Central memory CD4-positive, alpha-beta T cell (primary cell): ENCODE data around the gene HSPA6.
"Not testable (repeated sequence)": the region's sequence is repeated elsewhere in the genome, so short reads cannot be mapped to it uniquely, and the experiment has no call there.

Source experiments
- DNase-seq: peaks from one replicate; pipeline ENCODE4 v3.0.0; 2022

The HSPA6 gene

GRCh38 chr1:161505686-161506085 lies 18.7 kb upstream of the HSPA6 start:
- no peak for DNase-seq

- DNase-seq, result no peak
Measured at GRCh38 chr1:161506336-161507223, 17.8 kb upstream of the HSPA6 start.

DNA sequence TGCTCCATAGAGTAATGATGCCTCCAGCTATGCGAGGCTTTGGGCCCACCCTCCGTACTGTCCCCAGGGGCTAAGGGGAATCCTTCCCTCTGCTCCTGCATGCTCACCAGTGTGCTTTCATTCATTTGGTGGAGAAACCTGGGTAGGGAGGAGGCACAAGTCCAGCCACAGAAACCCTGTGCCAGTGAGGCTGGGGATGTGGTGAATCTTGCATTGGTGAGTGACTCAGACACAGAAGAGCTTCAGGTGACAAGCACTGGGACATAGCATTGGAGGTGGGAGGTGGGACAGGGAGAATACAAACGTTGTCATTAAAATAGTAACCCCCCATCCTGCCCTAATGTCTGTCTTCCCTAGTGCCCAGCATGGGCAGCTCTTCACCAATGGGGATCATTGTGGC lies 13.9 kb upstream of the HSPA6 start:
- no peak for DNase-seq

DNA sequence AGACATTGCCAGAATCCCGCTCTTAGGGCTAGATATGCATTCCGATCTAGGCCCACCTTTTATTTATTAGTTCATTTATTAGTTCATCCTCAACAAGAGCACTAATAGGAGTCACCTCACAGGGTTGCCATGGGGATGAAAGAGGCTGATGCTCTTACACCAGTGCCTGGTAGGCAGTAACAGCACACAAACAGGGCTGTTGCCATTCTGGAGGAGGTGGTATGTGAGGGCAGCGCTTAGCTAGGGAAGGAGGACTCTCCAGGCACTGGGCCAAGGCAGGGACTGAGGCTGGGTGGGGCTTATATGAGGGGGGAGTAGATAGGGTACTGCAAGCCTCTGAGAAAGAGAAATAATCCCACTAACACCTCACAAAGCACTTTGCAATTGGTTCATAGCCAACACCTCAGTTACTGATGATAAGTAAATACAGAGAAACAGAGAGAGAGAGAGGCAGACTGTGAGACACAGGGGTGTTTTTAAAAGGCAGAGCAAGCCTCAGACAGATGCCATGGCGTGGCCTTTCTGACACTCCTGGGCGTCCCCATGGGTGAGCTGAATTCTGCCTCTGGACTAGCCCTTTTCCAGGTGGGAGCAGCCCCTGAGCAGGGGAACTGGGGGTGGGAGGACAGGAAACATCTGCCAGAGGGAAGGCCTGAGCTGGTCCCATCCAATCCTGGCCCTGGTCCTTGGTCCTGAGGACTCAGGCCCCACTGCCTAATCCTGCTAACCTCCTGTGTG lies 13.2 kb upstream of the HSPA6 start:
- DNase-seq, result no peak

GRCh38 chr1:161511756-161512060 lies 12.6 kb upstream of the HSPA6 start:
- no peak for DNase-seq

DNA sequence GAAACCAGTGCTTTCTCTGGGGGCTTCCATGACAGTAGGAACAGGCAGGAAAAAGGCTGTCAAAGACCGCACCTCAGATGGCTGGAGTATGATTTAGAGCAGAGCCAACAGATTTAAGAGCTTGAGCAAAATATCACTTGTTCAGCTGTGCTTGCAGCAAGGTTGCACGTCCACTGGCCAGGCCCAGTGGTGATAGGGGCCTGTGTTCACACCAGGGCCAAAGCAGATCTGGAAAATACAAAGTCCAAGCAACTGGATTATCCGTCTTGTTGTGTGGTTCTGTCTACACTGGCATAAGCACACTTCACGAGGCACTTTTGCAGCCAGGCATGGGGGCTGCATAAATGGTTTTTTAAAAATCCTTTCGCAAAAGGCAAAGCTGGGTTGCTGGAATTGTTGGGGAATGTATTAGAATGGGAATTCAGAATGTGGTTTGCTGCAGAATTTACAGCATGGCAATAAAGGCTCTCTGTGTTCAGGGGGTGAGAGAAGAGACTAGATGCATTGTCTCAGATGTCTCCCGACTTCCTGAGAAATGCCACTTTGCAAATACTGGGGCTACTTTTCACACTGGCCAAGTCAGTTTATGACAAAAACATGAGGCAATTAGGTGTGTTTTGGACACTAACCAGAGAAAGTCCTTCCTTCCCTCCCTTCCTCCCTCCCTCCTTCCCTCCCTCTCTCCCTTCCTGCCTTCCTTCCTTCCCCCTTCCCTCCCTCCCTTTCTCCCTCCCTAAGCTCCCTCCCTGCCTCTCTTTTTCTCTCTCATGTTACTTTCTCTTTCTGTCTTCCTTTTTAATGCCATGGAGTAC lies 11.5 kb upstream of the HSPA6 start:
- not testable (repeated sequence) for DNase-seq

GRCh38 chr1:161513448-161513780 lies 10.9 kb upstream of the HSPA6 start:
- DNase-seq, result not testable (repeated sequence)

DNA sequence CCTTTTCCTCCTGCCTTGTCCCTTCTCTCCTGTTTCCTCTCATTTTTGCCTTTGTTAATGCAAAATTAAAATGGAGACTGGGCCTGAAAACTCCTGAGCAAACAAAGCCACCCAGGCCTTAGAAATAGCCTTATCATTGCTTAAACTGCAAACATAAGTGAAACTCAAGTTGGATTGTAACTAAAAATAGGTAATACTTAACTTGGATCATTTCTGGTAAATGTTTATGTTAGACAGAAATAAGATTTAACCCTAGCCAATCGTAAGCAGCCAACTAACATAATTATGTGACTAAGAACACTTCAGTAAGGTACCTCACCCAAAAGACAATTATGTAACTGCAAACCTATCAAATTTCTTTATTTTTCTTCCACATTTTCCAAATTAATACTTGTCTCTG lies 10.4 kb upstream of the HSPA6 start:
- DNase-seq, result not testable (repeated sequence)

DNA sequence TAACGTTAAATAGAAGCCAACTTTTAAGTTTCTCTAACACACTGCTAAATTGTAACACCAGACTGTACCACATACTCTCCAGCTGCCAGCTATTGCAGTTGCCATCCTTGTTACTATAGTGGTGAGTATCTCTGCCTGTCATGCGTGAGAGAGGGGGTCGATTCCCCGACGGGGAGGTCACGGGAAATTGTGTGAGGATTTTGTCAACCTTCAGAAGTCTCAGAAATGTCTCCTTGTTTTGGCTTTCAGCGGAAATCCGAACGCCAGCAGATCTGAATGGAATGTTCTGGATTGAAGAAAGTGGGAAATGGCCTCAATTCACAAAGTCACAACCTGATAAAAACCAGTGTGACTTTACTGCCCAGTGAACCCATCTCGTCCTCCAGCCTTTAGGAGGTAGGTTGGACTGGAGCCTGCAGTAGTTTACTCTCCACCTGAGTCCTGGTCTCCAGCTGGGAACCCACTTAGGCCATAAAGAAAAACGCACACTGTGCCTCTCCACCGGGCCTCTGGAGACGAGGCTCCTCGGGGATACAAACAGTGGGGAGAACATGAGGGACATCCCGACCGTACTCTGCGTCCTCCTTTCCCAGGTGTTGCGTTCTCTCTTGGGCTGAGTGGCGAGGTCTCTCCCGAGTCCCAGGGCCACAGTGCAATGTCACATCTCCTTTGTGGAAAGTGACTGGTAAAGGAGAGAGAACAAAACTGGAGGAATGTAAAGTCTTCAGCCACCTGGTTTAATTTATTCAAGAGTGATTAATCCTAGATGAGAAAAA lies 1.1 kb upstream of the HSPA6 start:
- DNase-seq, result not testable (repeated sequence)

DNA sequence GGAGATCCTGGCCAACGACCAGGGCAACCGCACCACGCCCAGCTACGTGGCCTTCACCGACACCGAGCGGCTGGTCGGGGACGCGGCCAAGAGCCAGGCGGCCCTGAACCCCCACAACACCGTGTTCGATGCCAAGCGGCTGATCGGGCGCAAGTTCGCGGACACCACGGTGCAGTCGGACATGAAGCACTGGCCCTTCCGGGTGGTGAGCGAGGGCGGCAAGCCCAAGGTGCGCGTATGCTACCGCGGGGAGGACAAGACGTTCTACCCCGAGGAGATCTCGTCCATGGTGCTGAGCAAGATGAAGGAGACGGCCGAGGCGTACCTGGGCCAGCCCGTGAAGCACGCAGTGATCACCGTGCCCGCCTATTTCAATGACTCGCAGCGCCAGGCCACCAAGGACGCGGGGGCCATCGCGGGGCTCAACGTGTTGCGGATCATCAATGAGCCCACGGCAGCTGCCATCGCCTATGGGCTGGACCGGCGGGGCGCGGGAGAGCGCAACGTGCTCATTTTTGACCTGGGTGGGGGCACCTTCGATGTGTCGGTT lies 477 bp downstream of the HSPA6 start:
- DNase-seq, result peak; percentile 25

DNA sequence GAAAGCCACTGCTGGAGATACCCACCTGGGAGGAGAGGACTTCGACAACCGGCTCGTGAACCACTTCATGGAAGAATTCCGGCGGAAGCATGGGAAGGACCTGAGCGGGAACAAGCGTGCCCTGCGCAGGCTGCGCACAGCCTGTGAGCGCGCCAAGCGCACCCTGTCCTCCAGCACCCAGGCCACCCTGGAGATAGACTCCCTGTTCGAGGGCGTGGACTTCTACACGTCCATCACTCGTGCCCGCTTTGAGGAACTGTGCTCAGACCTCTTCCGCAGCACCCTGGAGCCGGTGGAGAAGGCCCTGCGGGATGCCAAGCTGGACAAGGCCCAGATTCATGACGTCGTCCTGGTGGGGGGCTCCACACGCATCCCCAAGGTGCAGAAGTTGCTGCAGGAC lies 981 bp downstream of the HSPA6 start:
- not testable (repeated sequence) for DNase-seq

DNA sequence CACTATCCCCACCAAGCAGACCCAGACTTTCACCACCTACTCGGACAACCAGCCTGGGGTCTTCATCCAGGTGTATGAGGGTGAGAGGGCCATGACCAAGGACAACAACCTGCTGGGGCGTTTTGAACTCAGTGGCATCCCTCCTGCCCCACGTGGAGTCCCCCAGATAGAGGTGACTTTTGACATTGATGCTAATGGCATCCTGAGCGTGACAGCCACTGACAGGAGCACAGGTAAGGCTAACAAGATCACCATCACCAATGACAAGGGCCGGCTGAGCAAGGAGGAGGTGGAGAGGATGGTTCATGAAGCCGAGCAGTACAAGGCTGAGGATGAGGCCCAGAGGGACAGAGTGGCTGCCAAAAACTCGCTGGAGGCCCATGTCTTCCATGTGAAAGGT lies 1.6 kb downstream of the HSPA6 start:
- not testable (repeated sequence) for DNase-seq

GRCh38 chr1:161528550-161528949 lies 4.2 kb downstream of the HSPA6 start:
- DNase-seq, result not testable (repeated sequence)

- peak; percentile 44 for DNase-seq
Measured at GRCh38 chr1:161529463-161530104, 5.2 kb downstream of the HSPA6 start.

DNA sequence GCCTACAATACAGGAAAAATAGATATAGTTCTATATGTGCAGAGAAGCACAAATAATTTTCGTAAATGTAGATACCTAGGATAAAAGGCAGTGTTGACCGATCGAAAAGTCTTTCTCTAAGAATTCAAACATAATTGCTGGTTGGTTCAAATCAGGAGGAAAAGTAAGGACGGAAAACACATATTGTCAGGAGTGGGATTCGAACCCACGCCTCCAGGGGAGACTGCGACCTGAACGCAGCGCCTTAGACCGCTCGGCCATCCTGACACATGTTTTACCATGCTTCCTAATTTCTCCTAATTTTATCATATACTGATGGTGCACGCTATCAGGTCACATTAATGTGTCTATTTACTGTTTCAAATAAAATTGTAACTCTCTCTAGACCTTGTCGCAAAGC lies 5.8 kb downstream of the HSPA6 start:
- DNase-seq, result peak; percentile 72

- DNase-seq, result peak; percentile 93
Measured at GRCh38 chr1:161530671-161531641, 6.6 kb downstream of the HSPA6 start.

DNA sequence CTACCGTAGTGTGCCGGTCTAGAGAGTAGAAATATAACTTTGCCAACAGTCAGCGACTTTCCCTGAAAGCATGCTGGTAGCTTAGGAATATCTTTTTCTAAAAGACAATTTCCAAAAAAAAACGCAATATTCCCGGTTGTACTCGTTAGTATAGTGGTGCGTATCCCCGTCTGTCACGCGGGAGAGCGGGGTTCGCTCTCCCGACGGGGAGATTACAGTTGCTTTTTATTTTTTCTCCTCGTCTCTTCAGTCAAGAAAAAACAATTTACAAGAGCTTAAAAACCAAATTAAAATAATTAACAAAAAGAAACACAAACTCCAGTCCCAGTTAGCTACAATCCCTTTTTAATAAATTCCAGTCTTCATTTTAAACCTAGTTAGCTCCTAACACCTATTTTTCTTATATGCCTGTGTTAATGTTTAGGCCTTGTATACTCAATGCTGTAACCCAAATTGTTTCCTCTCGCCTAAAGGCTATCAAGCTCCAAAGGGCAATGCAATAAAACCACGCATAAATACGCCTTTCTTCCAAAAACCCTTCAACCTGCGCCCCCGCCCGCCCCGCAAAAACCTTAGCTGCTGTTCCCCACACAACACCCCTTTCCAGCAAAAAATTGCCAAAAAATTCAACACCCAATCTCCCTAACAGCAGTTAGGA lies 7.8 kb downstream of the HSPA6 start:
- no peak for DNase-seq

DNA sequence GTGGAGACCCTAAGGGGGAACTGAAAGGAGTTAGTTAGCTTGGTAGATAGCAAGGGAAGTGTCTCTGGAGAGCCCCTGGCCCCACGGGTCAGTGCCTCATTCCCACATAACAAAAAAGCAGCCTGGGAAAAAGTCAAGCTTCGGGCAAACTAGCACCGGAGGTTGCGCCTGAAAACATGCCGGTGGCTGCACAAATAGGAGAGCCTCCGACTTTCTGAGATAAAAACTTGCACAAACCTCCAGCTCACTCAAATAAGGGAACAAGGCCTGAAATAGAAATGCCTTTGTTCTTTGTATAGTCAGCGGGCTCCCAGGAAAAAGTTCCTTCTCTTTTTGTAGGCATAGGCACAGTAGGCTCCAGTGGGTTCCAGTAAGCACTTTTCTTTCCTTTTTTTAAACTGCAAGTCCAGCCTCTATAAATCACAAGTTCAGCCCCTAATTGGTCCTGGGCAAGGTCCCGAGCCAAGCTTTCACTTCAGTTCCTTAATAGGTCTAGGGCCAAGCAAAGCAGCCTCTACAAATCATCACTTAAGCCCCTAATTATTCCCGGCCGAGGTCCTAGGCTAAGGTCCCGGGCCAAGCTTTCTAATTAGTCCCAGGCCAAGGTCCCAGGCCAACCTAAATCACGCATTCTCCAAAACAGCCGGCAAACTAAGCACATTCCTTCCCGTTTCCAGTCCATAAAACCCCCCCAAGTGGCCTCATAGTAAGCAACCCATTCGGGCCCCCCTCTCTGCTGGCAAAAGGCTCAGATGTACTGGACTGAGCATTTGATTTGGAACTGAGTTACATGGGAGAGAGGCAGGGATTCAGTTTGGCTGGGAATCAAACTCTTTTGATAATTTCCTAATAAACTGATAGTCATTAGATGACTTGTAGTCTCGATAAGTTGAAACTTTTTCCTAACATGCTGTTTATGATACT lies 8.6 kb downstream of the HSPA6 start:
- DNase-seq, result not testable (repeated sequence)
